Esophagus squamous epithelium (tissue), 4 donors: Measurements from ENCODE around the gene CLASP2.

Experiments used
- POLR2A ChIP-seq, 4 donors: fragments of 450-650 bp; IDR thresholded peaks; one replicate each; pipeline ENCODE4 v1.6.1; 2017; ENCODE audit warnings: antibody characterized with exemption in 4 of 4, mild to moderate bottlenecking in 4 of 4, moderate library complexity in 3 of 4
- TF ChIP-seq, protein P1 (sequence below), 6 experiments: fragments of 450-650 bp in 4 of 6; fragments of 200-600 bp in 2 of 6; sonication (generic) in 2 of 6; IDR thresholded peaks; one replicate each; pipeline ENCODE4 v1.5.1; 2016 to 2019; ENCODE audit warnings: antibody characterized with exemption in 6 of 6, mild to moderate bottlenecking in 4 of 6, moderate library complexity in 4 of 6

- TF ChIP-seq, protein P1, sequence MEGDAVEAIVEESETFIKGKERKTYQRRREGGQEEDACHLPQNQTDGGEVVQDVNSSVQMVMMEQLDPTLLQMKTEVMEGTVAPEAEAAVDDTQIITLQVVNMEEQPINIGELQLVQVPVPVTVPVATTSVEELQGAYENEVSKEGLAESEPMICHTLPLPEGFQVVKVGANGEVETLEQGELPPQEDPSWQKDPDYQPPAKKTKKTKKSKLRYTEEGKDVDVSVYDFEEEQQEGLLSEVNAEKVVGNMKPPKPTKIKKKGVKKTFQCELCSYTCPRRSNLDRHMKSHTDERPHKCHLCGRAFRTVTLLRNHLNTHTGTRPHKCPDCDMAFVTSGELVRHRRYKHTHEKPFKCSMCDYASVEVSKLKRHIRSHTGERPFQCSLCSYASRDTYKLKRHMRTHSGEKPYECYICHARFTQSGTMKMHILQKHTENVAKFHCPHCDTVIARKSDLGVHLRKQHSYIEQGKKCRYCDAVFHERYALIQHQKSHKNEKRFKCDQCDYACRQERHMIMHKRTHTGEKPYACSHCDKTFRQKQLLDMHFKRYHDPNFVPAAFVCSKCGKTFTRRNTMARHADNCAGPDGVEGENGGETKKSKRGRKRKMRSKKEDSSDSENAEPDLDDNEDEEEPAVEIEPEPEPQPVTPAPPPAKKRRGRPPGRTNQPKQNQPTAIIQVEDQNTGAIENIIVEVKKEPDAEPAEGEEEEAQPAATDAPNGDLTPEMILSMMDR (IDR thresholded peaks at IDR 0.05) = no peak
- TF ChIP-seq POLR2A (IDR thresholded peaks at IDR 0.05) = no peak
These were observed 105.4 kb downstream of the CLASP2 start for GRCh38 chr3:33612607-33613006.
